Measurements from ENCODE around the gene PPP4R1.

Gene PPP4R1

DNA sequence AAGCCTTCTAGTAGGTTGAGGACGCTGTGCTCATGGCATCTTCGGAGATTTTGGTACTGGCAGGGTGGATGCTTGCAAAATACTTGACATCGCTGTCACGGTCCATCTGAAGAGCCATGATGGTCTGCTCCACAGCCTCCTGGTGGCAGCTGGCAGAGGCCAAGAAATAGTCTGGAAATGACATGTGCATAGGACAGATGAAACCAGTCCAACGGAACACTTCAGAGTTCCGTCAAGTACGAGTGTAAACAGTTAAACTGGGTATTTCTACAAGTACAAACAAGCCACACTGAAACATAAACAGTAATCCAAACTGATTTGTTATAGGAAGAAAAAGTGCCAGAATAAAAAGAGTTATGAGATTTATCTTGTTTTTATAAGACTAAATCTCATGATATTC is 66.6 kb downstream of the PPP4R1 start:
- no peak overlapping the region for H2AK5ac ChIP-seq (ENCODE audit: low read depth, low read length)
- no peaks in the 10 kb centered on the region for H3K4me1 ChIP-seq (ENCODE audit: control insufficient read depth in 2 of 2, insufficient read depth in 1 of 2, low read depth in 1 of 2, low read length in 2 of 2)
- no peak overlapping the region for H3K4ac ChIP-seq (ENCODE audit: low read length)
- no peaks in the 10 kb centered on the region for H3K79me1 ChIP-seq (ENCODE audit: low read depth, low read length)
- H3K27ac ChIP-seq (replicated peaks; ENCODE audit: low read length) = no peak overlapping the region
- no peak overlapping the region for H2BK120ac ChIP-seq (ENCODE audit: low read depth, low read length)
- no CpG with 5 or more reads among the region's 7 CpGs for WGBS, 2 donors (ENCODE audit: extremely low coverage in 2 of 2, insufficient read length in 2 of 2, insufficient replicate concordance in 1 of 2)
- no peak overlapping the region for H3K23ac ChIP-seq (ENCODE audit: low read depth, low read length, poor library complexity)
- H3K36me3 ChIP-seq (replicated peaks in 1 of 2; ENCODE audit: control insufficient read depth in 2 of 2, insufficient read depth in 2 of 2, low read length in 2 of 2) = peaks cover 35 to 83% of the 10 kb centered on the region in 2 donors
- no peak overlapping the region for H2BK12ac ChIP-seq (ENCODE audit: low read length)
- DNase-seq (ENCODE audit: low spot score) = no peak
- no peak overlapping the region for H2BK15ac ChIP-seq (ENCODE audit: low read length)
- H4K8ac ChIP-seq (ENCODE audit: low read depth, low read length) = no peak overlapping the region
- peaks cover 3 to 8% of the 10 kb centered on the region in 2 donors for H3K9me3 ChIP-seq (replicated peaks in 1 of 2; ENCODE audit: control insufficient read depth in 2 of 2, insufficient read depth in 1 of 2, low read depth in 1 of 2, low read length in 2 of 2)
- no peak overlapping the region for H3K4me3 ChIP-seq (ENCODE audit: low read length in 2 of 2)
- H4K91ac ChIP-seq (ENCODE audit: low read depth, low read length, poor library complexity) = no peak overlapping the region
- no peaks in the 10 kb centered on the region for H3K27me3 ChIP-seq (ENCODE audit: control insufficient read depth in 3 of 3, insufficient read depth in 3 of 3, low read depth in 1 of 3, low read length in 3 of 3)
- H2AFZ ChIP-seq (ENCODE audit: low read length) = no peak overlapping the region
- H3K18ac ChIP-seq (ENCODE audit: low read length) = no peak overlapping the region
- no peak overlapping the region for H2BK5ac ChIP-seq (ENCODE audit: low read length)
- H3K9ac ChIP-seq (ENCODE audit: low read depth, low read length, poor library complexity) = no peak overlapping the region
- H3K14ac ChIP-seq (ENCODE audit: low read length) = no peak overlapping the region
- no peak overlapping the region for H3K4me2 ChIP-seq (ENCODE audit: insufficient read depth, low read length, poor library complexity, severe bottlenecking)

DNA sequence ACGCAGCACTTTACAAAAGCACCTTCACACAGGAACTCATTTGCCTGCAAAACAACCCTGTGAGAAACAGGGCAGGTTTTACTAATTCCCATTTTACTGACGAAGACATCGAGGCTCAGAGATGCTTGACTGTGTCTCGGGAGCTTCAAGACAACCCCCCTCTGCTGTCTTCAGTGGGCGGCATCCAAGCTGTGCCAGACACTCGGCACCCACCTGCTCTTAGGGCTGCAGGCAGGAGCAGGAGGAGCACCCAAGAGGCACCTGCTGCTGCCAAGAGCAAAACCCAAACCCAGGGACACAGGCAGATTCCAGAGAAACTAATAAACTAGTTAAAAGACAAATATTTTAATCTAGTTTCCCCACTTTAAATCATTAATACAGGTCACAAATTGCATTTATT is 67.9 kb downstream of the PPP4R1 start:
- H2BK5ac ChIP-seq (ENCODE audit: low read length) = no peak overlapping the region
- H3K27ac ChIP-seq (replicated peaks; ENCODE audit: low read length) = no peak overlapping the region
- no peak overlapping the region for H2BK120ac ChIP-seq (ENCODE audit: low read depth, low read length)
- no peak overlapping the region for H2BK12ac ChIP-seq (ENCODE audit: low read length)
- no peak overlapping the region for H2AK5ac ChIP-seq (ENCODE audit: low read depth, low read length)
- no peaks in the 10 kb centered on the region for H3K4me1 ChIP-seq (ENCODE audit: control insufficient read depth in 2 of 2, insufficient read depth in 1 of 2, low read depth in 1 of 2, low read length in 2 of 2)
- peaks cover 28 to 70% of the 10 kb centered on the region in 2 donors for H3K36me3 ChIP-seq (replicated peaks in 1 of 2; ENCODE audit: control insufficient read depth in 2 of 2, insufficient read depth in 2 of 2, low read length in 2 of 2)
- no peak overlapping the region for H4K91ac ChIP-seq (ENCODE audit: low read depth, low read length, poor library complexity)
- H3K23ac ChIP-seq (ENCODE audit: low read depth, low read length, poor library complexity) = no peak overlapping the region
- DNase-seq (ENCODE audit: low spot score) = no peak
- H3K79me1 ChIP-seq (ENCODE audit: low read depth, low read length) = no peaks in the 10 kb centered on the region
- H3K9ac ChIP-seq (ENCODE audit: low read depth, low read length, poor library complexity) = no peak overlapping the region
- no peaks in the 10 kb centered on the region for H3K9me3 ChIP-seq (replicated peaks in 1 of 2; ENCODE audit: control insufficient read depth in 2 of 2, insufficient read depth in 1 of 2, low read depth in 1 of 2, low read length in 2 of 2)
- H3K27me3 ChIP-seq (ENCODE audit: control insufficient read depth in 3 of 3, insufficient read depth in 3 of 3, low read depth in 1 of 3, low read length in 3 of 3) = no peaks in the 10 kb centered on the region
- H2BK15ac ChIP-seq (ENCODE audit: low read length) = no peak overlapping the region
- no peak overlapping the region for H3K14ac ChIP-seq (ENCODE audit: low read length)
- H3K4me2 ChIP-seq (ENCODE audit: insufficient read depth, low read length, poor library complexity, severe bottlenecking) = no peak overlapping the region
- WGBS, 2 donors (ENCODE audit: extremely low coverage in 2 of 2, insufficient read length in 2 of 2, insufficient replicate concordance in 1 of 2) = no CpG with 5 or more reads among the region's 6 CpGs
- H4K8ac ChIP-seq (ENCODE audit: low read depth, low read length) = no peak overlapping the region
- no peak overlapping the region for H3K4me3 ChIP-seq (ENCODE audit: low read length in 2 of 2)
- H2AFZ ChIP-seq (ENCODE audit: low read length) = no peak overlapping the region
- no peak overlapping the region for H3K18ac ChIP-seq (ENCODE audit: low read length)
- H3K4ac ChIP-seq (ENCODE audit: low read length) = no peak overlapping the region

GRCh38 chr18:9545029-9545428 is 69.3 kb downstream of the PPP4R1 start:
- no CpG with 5 or more reads among the region's 5 CpGs for WGBS, 2 donors (ENCODE audit: extremely low coverage in 2 of 2, insufficient read length in 2 of 2, insufficient replicate concordance in 1 of 2)

DNA sequence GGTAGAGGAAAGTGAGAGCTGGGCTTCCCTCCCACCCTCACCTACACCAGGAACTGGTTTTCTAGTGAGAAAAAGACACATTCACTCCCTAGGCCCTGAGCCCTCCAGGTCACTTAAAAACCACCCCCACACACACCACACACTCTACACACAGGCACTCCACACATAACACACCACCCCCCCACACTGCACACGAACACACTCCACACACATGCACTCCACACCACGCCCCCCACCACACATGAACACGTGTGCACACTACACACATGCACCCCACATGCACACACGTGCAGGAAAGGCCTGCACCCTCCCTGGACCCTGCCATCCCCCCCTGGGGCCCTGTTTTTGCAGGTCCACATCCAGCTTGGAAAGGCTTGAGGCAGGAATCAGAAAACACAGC is 71.4 kb downstream of the PPP4R1 start:
- Histone ChIP-seq H3K14ac (ENCODE audit: low read length) (no peak overlapping the region), H4K91ac (ENCODE audit: low read depth, low read length, poor library complexity) (no peak overlapping the region), H3K4me1 (ENCODE audit: control insufficient read depth in 2 of 2, insufficient read depth in 1 of 2, low read depth in 1 of 2, low read length in 2 of 2) (no peaks in the 10 kb centered on the region), H2BK12ac (ENCODE audit: low read length) (no peak overlapping the region), H3K4ac (ENCODE audit: low read length) (no peak overlapping the region), H2AFZ (ENCODE audit: low read length) (no peak overlapping the region), H3K18ac (ENCODE audit: low read length) (no peak overlapping the region), H3K36me3 (replicated peaks in 1 of 2; ENCODE audit: control insufficient read depth in 2 of 2, insufficient read depth in 2 of 2, low read length in 2 of 2) (peaks cover 11 to 49% of the 10 kb centered on the region in 2 donors), H3K23ac (ENCODE audit: low read depth, low read length, poor library complexity) (no peak overlapping the region), H3K79me1 (ENCODE audit: low read depth, low read length) (no peaks in the 10 kb centered on the region), H2AK5ac (ENCODE audit: low read depth, low read length) (no peak overlapping the region), H2BK120ac (ENCODE audit: low read depth, low read length) (no peak overlapping the region), H3K4me2 (ENCODE audit: insufficient read depth, low read length, poor library complexity, severe bottlenecking) (no peak overlapping the region), H2BK15ac (ENCODE audit: low read length) (no peak overlapping the region), H2BK5ac (ENCODE audit: low read length) (no peak overlapping the region), H4K8ac (ENCODE audit: low read depth, low read length) (no peak overlapping the region), H3K9me3 (replicated peaks in 1 of 2; ENCODE audit: control insufficient read depth in 2 of 2, insufficient read depth in 1 of 2, low read depth in 1 of 2, low read length in 2 of 2) (no peaks in the 10 kb centered on the region), H3K27me3 (ENCODE audit: control insufficient read depth in 3 of 3, insufficient read depth in 3 of 3, low read depth in 1 of 3, low read length in 3 of 3) (no peaks in the 10 kb centered on the region), H3K9ac (ENCODE audit: low read depth, low read length, poor library complexity) (peak overlapping the region; percentile 38), H3K4me3 (ENCODE audit: low read length in 2 of 2) (no peak overlapping the region), H3K27ac (replicated peaks; ENCODE audit: low read length) (no peak overlapping the region)
- DNase-seq (ENCODE audit: low spot score) = no peak
- WGBS, 2 donors (ENCODE audit: extremely low coverage in 2 of 2, insufficient read length in 2 of 2, insufficient replicate concordance in 1 of 2) = no CpG with 5 or more reads among the region's 4 CpGs

More at GRCh38 chr18:9545029-9545428, 69.3 kb downstream of the PPP4R1 start:
- Histone ChIP-seq H3K27me3 (ENCODE audit: control insufficient read depth in 3 of 3, insufficient read depth in 3 of 3, low read depth in 1 of 3, low read length in 3 of 3) (no peaks in the 10 kb centered on the region), H2BK5ac (ENCODE audit: low read length) (no peak overlapping the region), H2BK120ac (ENCODE audit: low read depth, low read length) (no peak overlapping the region), H4K8ac (ENCODE audit: low read depth, low read length) (no peak overlapping the region), H2AK5ac (ENCODE audit: low read depth, low read length) (no peak overlapping the region), H2BK12ac (ENCODE audit: low read length) (no peak overlapping the region), H3K14ac (ENCODE audit: low read length) (no peak overlapping the region), H3K4me2 (ENCODE audit: insufficient read depth, low read length, poor library complexity, severe bottlenecking) (no peak overlapping the region), H3K9ac (ENCODE audit: low read depth, low read length, poor library complexity) (no peak overlapping the region), H4K91ac (ENCODE audit: low read depth, low read length, poor library complexity) (no peak overlapping the region), H3K79me1 (ENCODE audit: low read depth, low read length) (no peaks in the 10 kb centered on the region), H3K9me3 (replicated peaks in 1 of 2; ENCODE audit: control insufficient read depth in 2 of 2, insufficient read depth in 1 of 2, low read depth in 1 of 2, low read length in 2 of 2) (no peaks in the 10 kb centered on the region), H2AFZ (ENCODE audit: low read length) (no peak overlapping the region), H3K18ac (ENCODE audit: low read length) (no peak overlapping the region), H3K4me1 (ENCODE audit: control insufficient read depth in 2 of 2, insufficient read depth in 1 of 2, low read depth in 1 of 2, low read length in 2 of 2) (no peaks in the 10 kb centered on the region), H2BK15ac (ENCODE audit: low read length) (no peak overlapping the region), H3K23ac (ENCODE audit: low read depth, low read length, poor library complexity) (no peak overlapping the region), H3K36me3 (replicated peaks in 1 of 2; ENCODE audit: control insufficient read depth in 2 of 2, insufficient read depth in 2 of 2, low read length in 2 of 2) (peaks cover 20 to 59% of the 10 kb centered on the region in 2 donors), H3K4me3 (ENCODE audit: low read length in 2 of 2) (no peak overlapping the region), H3K4ac (ENCODE audit: low read length) (no peak overlapping the region), H3K27ac (replicated peaks; ENCODE audit: low read length) (no peak overlapping the region)
- no peak for DNase-seq (ENCODE audit: low spot score)

Measured in neuronal stem cell (in vitro differentiated cells).